WERI-Rb-1 (cell line): ENCODE results near the gene YAE1.

ENCODE experiments used
- DNase-seq: peaks from one replicate; pipeline ENCODE4 v3.0.0-alpha.2; 2020
- H3K27ac ChIP-seq: fragments of 250-450 bp; sonication (Bioruptor Pico); 2 replicates; pipeline ENCODE4 v1.5.1; 2020; ENCODE audit warnings: mild to moderate bottlenecking, moderate library complexity
- H3K27me3 ChIP-seq: fragments of 250-450 bp; sonication (Bioruptor Pico); 2 replicates; pipeline ENCODE4 v1.5.1; 2021; ENCODE audit warnings: mild to moderate bottlenecking, low read depth, moderate library complexity; ENCODE audit not compliant: insufficient read depth, severe bottlenecking
- H3K36me3 ChIP-seq: fragments of 250-450 bp; sonication (Bioruptor Pico); 2 replicates; pipeline ENCODE4 v1.5.1; 2020; ENCODE audit warnings: mild to moderate bottlenecking, moderate library complexity
- H3K4me3 ChIP-seq: 2 replicates; pipeline ENCODE4 v1.5.1; 2011; ENCODE audit warnings: low read depth, mild to moderate bottlenecking, control low read depth, low read length
- H3K9me3 ChIP-seq: fragments of 250-450 bp; sonication (Bioruptor Pico); 2 replicates; pipeline ENCODE4 v1.5.1; 2021; ENCODE audit warnings: mild to moderate bottlenecking, moderate library complexity; ENCODE audit not compliant: severe bottlenecking
- TF ChIP-seq, protein P1 (sequence below): IDR thresholded peaks from 2 replicates; pipeline ENCODE4 v1.5.1; 2011; ENCODE audit warnings: low read depth, mild to moderate bottlenecking, control low read depth, inconsistent platforms, low read length

Gene YAE1, protein sequence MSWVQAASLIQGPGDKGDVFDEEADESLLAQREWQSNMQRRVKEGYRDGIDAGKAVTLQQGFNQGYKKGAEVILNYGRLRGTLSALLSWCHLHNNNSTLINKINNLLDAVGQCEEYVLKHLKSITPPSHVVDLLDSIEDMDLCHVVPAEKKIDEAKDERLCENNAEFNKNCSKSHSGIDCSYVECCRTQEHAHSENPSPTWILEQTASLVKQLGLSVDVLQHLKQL

DNA sequence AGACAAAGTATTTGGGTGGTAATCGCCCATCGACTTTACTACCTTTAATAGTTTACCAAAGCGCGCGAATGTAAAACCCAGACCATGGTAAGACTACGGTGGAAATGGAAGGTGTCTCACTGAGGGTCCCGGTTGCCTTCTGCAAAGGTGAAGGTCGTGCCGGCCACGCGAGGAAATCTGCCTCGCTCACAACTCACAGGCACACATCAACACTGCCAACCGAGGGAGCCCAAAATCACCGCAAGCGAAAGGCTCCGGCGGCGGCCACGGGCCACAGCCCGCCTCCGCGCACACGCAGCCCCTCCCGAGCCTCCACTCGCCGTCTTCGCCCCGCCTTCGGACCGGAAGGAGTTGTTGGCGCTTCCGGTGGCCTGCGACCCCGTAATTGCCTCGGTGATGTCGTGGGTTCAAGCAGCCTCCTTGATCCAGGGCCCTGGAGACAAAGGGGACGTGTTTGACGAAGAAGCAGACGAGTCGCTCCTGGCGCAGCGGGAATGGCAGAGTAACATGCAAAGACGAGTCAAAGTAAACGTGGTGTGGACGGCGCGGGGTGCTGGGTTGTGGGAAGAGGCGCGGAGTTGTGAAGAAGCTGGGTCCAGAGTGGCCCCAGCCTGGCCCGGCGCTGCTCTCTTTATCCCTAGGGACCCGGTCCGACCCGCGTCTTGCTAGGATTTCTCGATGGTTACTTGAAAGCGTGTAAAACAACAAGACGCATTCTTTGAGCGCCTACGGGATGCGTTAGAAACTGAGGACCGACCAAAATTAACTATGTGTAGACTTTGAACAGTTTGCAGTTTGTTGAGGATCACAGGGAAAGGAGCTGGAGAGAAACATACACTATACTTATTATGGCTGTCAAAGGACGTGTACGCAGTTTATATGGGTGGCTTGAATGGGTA is at the start of gene YAE1:
TSS of gene YAE1 (plus strand) at position 382 of the 899 bp plus-strand sequence. CDS start at position 397, 15 bp downstream.
- peak within 1 kb of the TSS; percentile 76 for H3K27ac ChIP-seq
- DNase-seq = peak; percentile 88
- TF ChIP-seq, protein P1, sequence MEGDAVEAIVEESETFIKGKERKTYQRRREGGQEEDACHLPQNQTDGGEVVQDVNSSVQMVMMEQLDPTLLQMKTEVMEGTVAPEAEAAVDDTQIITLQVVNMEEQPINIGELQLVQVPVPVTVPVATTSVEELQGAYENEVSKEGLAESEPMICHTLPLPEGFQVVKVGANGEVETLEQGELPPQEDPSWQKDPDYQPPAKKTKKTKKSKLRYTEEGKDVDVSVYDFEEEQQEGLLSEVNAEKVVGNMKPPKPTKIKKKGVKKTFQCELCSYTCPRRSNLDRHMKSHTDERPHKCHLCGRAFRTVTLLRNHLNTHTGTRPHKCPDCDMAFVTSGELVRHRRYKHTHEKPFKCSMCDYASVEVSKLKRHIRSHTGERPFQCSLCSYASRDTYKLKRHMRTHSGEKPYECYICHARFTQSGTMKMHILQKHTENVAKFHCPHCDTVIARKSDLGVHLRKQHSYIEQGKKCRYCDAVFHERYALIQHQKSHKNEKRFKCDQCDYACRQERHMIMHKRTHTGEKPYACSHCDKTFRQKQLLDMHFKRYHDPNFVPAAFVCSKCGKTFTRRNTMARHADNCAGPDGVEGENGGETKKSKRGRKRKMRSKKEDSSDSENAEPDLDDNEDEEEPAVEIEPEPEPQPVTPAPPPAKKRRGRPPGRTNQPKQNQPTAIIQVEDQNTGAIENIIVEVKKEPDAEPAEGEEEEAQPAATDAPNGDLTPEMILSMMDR = no peak

DNA sequence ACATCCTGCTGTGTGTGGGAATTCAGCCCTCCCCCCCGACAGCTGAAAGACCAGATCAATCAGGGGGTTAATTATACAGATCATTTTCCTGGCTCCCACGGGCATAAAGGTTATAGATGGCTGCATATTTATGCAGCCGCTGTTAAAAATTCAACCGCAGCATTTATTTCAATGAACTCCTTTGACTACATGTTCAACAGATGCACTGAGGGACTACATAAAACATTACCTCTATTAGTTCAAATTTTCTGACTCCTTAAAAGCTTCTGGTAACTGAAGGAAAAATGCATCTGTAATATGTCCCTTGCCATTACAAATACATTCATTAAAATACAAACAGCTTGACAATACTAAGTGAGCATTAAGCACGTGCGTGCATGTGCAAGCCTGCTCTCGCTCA is 49.7 kb upstream of the YAE1 start:
- H3K27me3 ChIP-seq = no peaks in the 10 kb centered on the region
- H3K36me3 ChIP-seq = no peaks in the 10 kb centered on the region
- H3K27ac ChIP-seq = no peak overlapping the region
- TF ChIP-seq, protein P1 = no peak
- no peak overlapping the region for H3K4me3 ChIP-seq
- no peaks in the 10 kb centered on the region for H3K9me3 ChIP-seq
- DNase-seq = no peak

More for the DNA sequence above, at the start of gene YAE1:
- Histone ChIP-seq H3K27me3 (no peaks in the 10 kb centered on the region), H3K36me3 (peaks cover 13% of the 10 kb centered on the region), H3K4me3 (peak within 1 kb of the TSS; percentile 68), H3K9me3 (no peaks in the 10 kb centered on the region)

DNA sequence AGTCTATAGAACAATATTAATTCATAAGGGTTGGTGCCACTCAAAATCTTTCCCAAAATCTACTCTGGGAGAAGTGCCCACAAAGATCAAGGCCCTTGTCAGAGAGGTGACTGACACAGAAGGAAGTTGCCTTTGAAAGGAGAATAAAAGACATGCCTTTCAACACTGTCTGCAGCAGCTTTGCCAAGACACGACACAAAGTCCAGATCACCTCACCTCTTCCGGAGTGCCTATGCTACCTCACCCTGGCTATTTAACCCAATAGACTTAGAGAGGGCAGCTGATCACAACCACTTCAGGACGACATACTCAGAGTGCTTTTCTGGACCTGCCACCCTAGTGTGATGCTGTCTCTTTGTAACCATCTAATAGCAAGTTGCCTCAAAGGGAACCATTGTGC is 49.0 kb upstream of the YAE1 start:
- no peaks in the 10 kb centered on the region for H3K27me3 ChIP-seq
- no peak overlapping the region for H3K27ac ChIP-seq
- DNase-seq = no peak
- no peak overlapping the region for H3K4me3 ChIP-seq
- no peaks in the 10 kb centered on the region for H3K9me3 ChIP-seq
- TF ChIP-seq, protein P1 = no peak
- no peaks in the 10 kb centered on the region for H3K36me3 ChIP-seq

DNA sequence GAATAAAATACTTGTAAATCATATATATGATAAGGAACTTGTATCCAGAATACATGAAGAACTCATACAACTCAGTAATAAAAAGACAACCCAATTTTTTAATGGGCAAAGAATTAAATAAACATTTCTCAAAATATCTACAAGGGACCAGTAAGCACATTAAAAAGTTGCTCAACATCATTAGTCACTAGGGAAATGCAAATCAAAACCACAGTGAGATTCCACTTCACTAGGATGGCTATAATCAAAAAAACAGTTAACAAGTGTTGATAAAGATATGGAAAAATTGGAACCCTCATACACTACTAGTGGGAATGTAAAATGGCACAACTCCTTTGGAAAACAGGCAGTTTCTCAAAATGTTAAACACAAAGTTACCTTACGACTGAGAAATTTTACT is 40.3 kb upstream of the YAE1 start:
- no peak overlapping the region for H3K27ac ChIP-seq
- no peaks in the 10 kb centered on the region for H3K27me3 ChIP-seq
- H3K9me3 ChIP-seq = no peaks in the 10 kb centered on the region
- DNase-seq = no peak
- H3K36me3 ChIP-seq = no peaks in the 10 kb centered on the region
- H3K4me3 ChIP-seq = no peak overlapping the region
- TF ChIP-seq, protein P1 = no peak

DNA sequence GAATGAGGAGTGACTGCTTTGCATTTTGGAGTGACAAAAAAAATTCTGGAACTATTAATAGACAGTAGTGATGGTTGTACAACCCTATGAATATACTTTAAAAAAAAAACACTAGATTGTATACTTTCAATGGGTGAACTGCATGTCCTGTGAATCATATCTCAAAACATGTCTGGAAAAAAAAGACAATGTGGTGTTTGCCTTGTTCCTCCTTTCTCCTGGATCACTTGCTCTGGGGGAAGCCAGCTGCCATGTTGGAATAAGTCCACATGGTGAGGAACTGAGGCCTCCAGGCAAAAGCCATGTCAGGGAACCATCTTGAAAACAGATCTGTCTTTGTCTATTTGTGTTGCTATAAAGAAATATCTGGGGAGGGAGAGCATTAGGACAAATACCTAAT is 39.5 kb upstream of the YAE1 start:
- Histone ChIP-seq H3K9me3 (no peaks in the 10 kb centered on the region), H3K27me3 (no peaks in the 10 kb centered on the region), H3K4me3 (no peak overlapping the region), H3K27ac (no peak overlapping the region), H3K36me3 (no peaks in the 10 kb centered on the region)
- TF ChIP-seq, protein P1 = no peak
- no peak for DNase-seq
